Measurements from ENCODE around the gene SPSB4.

SPSB4 gene

DNA sequence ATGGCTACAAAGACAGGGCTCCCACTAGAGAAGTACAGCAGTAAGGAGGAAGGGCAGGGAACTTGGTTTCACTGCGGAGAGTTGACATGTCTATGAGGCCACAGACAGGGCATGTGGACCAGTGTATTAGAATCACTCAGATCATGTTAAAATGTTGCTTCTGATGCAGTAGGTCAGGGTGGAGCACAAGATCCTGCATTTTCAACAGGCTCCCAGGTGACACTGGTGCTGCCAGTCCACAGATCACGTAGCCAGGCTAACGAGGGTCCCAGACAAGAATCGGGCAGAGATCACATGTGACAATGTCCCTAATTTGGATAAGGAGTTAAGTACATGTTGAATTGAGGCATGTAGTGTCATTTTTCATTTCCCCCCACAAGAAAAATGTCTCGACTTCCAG lies 73.6 kb downstream of the SPSB4 start:
- DNase-seq (ENCODE audit: low read depth) = no peak
- no peak overlapping the region for H3K4me3 ChIP-seq (ENCODE audit: low read length)
- TF ChIP-seq, protein P1, sequence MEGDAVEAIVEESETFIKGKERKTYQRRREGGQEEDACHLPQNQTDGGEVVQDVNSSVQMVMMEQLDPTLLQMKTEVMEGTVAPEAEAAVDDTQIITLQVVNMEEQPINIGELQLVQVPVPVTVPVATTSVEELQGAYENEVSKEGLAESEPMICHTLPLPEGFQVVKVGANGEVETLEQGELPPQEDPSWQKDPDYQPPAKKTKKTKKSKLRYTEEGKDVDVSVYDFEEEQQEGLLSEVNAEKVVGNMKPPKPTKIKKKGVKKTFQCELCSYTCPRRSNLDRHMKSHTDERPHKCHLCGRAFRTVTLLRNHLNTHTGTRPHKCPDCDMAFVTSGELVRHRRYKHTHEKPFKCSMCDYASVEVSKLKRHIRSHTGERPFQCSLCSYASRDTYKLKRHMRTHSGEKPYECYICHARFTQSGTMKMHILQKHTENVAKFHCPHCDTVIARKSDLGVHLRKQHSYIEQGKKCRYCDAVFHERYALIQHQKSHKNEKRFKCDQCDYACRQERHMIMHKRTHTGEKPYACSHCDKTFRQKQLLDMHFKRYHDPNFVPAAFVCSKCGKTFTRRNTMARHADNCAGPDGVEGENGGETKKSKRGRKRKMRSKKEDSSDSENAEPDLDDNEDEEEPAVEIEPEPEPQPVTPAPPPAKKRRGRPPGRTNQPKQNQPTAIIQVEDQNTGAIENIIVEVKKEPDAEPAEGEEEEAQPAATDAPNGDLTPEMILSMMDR (IDR thresholded peaks at IDR 0.05; ENCODE audit: insufficient read depth, low read depth, low read length, missing control alignments) = no peak

DNA sequence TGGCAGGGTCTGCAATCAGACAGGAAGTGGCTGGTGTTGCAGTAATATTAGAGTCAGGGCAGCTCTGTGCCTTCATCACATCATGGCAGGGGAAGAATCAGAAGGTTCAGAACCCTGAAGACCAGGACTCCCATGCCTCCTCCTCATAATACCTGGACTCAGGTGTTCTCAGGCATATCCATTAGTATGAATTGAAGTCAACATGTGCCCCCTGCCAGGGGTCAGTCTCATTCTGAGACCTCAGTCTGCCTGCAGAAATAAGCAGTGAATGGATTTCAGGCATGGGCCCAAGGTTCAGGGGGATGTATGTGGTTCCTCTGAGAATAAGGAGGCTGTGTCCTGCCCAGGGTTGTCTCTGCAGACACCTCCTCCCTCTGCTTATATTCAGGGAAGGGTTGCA lies 74.2 kb downstream of the SPSB4 start:
- no peak for DNase-seq (ENCODE audit: low read depth)
- TF ChIP-seq, protein P1 (IDR thresholded peaks at IDR 0.05; ENCODE audit: insufficient read depth, low read depth, low read length, missing control alignments) = no peak
- no peak overlapping the region for H3K4me3 ChIP-seq (ENCODE audit: low read length)

DNA sequence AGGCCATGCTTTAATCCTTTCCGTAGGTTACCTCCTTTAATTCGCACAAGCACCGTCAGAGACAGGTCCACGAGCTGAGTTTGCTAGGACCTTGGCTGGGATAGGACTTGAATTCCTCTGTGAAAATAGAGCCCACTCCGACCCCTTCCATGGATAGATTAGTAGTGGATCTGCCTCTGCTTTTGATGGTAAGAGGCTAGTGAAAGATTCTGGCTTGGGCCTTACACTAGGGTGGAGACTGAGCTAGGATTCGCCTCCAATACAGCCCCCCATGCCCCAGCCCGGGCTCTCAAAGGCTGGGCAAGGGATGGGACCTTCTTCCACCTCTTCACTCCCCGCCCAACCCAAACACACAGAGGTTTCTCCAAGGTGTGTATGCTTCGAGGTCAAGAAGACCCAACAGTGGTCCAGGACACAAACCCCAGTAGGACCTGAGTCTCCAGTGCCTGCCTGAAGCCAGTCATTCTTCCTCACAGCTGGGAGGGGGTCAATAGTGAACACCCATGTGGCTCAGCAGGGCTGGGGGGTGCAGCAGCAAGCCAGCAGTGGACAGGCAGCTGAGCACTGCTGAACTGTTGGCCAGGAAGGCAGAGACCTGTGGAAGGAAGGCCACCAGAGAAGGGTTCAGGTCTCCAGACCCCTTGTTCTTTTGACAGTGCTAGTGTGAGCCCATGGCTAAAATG lies 75.7 kb downstream of the SPSB4 start:
- no peak for DNase-seq (ENCODE audit: low read depth)
- TF ChIP-seq, protein P1 (IDR thresholded peaks at IDR 0.05; ENCODE audit: insufficient read depth, low read depth, low read length, missing control alignments) = no peak

DNA sequence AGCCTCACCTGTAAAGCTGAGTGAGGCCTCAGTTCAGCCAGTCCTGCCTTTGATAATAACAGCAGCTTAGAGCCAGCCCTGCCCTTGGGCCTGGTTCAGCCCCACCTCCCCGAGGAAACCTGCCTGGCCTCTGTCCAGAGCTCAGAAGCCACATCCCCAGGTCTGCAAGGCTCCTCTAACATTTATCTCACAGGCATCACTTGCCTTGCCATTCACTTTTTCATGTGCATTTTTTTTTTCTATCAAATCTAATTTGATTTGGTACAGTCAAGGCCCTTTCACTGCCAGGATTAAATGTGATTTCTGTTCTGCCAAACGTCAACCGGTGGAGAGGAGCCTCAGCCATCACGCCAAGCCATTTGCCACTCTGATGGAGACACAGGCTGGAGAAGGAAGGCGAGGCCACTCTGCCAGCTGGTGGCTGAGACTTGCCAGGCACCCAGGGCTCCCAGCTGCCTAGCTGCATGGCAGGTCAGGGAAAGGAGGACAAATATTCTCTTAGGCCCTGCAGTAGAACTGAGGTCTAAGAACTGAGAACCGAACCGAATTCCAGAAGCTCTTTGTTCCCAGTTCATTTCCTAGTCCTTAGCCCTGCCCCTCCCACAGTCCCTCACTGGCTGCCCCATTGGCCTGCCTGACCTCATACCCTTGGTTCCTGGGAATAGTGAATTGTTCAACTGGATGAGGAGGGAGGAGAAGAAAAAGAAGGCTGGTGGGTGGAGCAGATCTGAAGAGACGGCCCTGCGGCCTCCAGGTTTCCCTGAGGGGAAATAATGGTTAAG lies 76.4 kb downstream of the SPSB4 start:
- H3K4me3 ChIP-seq (ENCODE audit: low read length) = no peak overlapping the region
- DNase-seq (ENCODE audit: low read depth) = no peak
- TF ChIP-seq, protein P1 (IDR thresholded peaks at IDR 0.05; ENCODE audit: insufficient read depth, low read depth, low read length, missing control alignments) = no peak

More for the DNA sequence above, 75.7 kb downstream of the SPSB4 start:
- H3K4me3 ChIP-seq (ENCODE audit: low read length) = no peak overlapping the region

DNA sequence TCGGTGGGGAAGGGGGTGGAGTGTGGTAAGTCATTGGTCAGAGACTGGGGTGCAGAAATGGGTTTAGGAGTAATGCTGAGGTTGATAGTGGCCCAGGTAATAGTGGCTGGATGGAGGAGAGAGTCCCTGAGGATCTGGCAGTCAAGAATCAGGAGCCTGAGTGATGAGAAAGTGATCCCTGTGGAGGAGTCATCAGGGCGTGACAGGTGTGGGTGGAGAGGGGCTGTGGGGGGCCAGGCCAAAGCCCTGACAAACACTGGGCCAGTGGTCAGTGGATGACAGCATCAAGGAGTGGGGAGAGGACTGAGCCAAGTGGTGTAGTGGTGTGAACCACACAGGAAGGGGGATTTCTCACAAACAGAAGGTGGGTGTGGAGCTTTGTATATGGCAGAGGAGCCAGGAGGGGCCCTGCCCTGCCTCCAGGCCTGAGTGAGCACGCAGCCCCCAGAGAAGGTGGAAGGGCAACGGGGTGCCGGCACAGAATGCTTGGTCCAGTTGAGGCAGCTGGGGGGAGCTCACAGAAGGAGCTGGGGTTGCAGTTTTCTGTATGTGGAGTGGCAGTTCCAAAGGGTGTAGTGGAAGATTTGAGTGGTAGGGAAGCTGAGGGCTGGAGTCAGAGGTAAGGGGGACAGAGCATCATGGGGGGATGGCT lies 77.1 kb downstream of the SPSB4 start:
- H3K4me3 ChIP-seq (ENCODE audit: low read length) = no peak overlapping the region
- TF ChIP-seq, protein P1 (IDR thresholded peaks at IDR 0.05; ENCODE audit: insufficient read depth, low read depth, low read length, missing control alignments) = no peak
- DNase-seq (ENCODE audit: low read depth) = no peak

DNA sequence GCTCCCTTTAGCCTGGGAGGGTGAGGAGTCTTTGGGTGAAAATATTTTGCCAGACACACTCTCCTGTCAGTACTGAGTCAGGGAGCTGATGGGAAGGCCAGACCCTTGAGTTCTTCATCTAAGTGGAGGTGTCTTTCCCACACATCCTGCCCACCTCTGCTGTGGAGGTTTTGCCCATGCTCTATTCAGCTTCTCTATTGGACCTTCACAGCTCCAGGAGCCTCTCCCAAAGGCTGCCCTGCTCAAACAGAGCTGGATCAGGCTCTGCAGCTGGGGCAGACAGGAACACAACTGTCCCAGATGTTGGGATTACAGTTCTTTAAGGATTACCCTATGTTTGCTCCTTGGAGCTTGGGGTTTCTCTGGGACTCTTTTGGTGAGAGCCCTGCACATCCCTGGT lies 77.9 kb downstream of the SPSB4 start:
- H3K4me3 ChIP-seq (ENCODE audit: low read length) = no peak overlapping the region
- TF ChIP-seq, protein P1 (IDR thresholded peaks at IDR 0.05; ENCODE audit: insufficient read depth, low read depth, low read length, missing control alignments) = no peak
- no peak for DNase-seq (ENCODE audit: low read depth)
